Right renal pelvis (tissue), 4 donors: ENCODE data around the gene ARAP1. TPM values are rescaled to one million over a fixed set of nuclear protein-coding genes. Genes with fewer than 3 reads are reported as not detected.

Experiments used
- DNase-seq, 4 donors: peaks; one replicate each; pipeline ENCODE4 v3.0.0-alpha.2; 2013; ENCODE audit warnings: low read depth in 4 of 4, low spot score in 3 of 4, missing footprints in 1 of 4
- polyA plus RNA-seq, 4 donors: library from polyadenylated mRNA; unstranded; fragments of 120-200 nt; gene quantifications; one replicate each; pipeline ENCODE4 v1.2.1, GENCODE V29; 2013; ENCODE audit not compliant: insufficient read length in 4 of 4

The ARAP1 gene
- polyA plus RNA-seq, 4 donors, result 62.1 to 85.6 (median 65.4) TPM

DNA sequence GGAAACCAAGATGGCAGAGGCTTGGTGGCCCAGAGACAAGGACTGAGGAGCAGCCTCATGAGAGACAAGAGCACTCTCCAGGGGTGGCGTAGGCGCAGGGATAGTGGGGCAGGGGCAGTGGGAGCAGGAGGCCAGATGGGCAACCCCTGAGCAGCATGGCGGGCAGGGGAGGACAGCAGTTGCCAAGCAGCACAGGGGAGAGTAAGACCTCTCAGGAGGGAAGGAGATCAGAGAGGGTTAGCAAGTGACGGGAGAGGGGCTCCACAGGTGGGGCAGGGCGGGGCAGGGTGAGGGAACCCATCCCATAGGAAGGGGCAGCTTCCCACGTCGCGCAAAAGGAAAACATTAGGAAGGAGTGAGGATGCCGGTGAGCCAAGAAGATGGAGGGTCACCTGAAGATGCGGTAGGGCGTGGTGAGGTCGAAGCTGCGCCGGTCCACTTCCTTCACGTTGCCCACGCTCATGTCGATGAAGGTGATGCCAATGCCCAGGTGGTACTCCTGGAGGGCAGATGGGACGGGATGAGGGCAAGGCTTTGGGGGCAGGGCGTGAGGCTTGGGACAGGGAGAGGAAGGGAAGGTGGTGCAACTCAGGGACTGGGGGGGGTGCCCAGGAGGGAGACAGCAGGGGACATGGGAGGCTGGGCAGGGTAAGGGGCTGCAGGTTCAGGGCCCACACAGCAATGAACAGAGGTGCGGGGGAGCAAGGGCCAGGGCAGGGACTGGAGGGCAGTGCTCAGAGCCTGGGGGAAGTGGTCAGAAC, 42.5 kb downstream of the ARAP1 start:
- no peak for DNase-seq

DNA sequence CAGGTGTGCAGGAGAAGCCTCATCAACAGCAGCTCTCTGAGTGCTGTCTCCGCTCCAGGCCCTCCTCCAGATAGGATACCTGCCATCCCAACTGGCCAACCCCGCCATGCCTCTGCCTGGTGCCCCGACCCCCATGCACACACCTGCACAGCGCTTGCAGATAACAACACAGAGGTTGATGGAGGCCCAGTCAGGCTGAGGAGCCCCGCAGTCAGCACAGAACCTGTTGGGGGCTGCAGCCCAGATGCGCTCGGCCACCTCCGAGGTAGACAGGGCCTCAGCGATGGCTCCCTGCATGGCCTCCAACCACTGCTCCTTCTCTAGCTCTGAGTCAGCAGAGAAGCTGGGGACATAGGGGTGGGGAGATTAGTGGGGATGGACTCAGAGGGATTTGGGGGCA, 45.2 kb downstream of the ARAP1 start:
- no peak for DNase-seq

DNA sequence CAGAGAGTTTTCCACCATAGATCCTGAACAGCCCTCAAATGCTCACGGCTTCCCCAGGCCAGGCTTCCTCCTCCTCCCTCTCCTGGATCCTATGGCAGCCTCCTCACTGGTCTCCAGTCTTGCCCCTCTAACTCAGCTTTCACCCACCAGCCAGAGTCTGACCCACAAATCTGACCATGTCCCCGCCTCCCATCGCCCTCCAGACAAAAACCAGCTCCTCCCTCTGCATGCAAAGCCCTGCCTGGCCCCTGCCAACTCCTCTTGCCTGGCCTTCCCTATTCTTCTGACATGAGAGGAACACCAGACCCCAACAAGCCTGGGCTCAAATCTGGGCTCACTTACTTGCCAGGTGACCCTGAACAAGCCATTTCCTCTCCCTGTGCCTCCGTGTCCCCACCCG, 45.6 kb downstream of the ARAP1 start:
- no peak for DNase-seq

DNA sequence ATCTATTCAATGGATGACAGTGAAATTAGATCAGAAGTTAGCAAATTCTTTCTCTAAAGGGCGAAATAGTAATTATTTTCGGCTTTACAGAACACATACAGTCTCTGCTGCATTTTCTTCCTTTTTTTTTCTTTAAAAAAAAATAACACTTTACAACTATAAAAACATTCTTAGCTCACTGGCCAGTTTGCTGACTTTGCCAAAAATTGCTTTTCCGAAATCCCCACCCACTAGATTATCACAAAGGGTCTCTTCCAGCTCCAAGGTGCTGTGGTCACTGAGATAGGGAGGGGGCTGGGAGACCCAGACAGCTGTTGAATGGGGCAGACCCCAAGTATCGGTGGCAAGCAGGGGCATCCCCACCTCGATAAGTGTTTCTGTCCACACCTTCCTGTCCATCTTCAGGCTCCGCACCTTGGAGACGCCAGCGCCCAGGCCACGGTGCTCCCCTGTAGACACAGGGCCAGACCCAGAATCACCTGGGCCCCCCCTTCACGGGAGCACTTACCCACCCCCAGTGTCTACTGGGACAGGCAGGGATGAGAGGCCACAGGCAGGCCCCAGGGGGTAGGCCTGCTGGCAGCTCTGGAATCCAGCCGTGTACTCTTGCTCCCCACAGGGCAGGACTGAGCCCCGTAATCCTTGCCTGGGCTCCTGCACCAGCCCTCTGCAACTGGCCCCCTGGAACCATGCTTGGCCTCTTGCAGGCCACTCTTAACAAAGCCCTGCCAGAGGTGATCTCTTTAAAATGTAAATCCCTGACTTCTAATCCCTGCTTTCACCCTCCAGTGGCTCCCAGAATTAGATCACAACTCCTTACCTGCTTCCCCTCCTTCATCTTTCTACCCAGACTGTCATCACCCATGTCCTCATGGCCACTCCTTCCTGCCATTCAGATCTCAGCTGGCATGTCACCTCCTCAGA, 46.5 kb downstream of the ARAP1 start:
- no peak for DNase-seq

DNA sequence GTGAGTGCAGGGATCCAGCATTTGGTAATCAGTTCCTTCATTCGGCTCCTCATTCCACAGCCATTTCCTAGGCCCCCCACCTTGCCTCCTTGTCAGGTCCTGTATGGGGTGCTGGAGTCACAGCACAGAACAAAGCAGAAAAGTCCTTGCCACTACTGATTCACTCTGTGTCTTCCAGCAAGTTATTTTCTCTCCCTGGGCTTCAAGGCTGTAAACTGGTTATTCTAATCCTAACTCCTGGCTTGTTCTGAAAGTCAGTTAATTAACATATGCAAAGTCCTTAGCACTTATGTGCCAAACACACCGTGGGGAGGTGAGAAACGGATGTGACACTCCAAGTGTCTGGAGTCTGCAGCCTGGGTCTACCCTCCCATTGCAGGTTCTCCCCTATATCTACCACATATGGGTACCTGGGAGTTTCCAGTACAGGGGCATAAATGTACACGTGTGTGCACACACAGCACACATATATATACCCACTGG, 47.4 kb downstream of the ARAP1 start:
- no peak for DNase-seq

DNA sequence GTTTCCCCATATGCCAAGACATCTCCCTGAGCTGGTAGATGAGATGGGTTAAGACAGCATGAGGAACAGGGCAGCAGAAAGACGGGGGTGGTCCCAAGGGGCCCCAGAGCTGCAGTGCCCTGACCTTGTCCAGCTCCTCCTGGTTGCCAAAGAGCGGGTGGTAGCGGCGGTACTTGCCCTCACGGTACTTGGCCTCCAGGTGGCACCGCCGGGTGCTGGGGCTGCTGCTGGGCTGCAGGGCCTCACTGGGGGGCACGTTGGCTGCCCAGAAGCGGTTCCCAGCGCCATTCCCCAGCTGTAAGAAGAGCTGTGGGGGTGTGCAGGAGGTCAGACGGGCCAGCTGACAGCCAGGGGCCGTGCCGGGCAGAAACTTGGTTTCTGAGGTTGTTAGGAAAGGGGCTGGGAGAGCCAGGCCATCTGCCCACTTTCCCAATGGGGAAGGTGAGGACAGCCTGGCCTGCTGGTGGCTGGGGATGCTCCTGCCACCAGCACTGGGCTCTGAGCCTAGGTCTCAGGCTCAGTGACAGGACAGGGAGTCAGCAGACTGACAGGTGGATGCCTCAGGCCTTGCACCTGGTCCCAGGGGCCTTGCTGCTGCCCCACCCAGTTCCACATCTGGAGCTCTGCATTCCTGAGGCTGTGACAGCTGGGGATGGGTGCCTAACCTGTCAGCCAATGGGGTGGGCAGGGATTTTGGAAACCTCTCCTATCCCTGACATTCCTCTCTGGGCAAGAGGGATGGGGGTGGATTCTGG, 48.0 kb downstream of the ARAP1 start:
- DNase-seq, result no peak

DNA sequence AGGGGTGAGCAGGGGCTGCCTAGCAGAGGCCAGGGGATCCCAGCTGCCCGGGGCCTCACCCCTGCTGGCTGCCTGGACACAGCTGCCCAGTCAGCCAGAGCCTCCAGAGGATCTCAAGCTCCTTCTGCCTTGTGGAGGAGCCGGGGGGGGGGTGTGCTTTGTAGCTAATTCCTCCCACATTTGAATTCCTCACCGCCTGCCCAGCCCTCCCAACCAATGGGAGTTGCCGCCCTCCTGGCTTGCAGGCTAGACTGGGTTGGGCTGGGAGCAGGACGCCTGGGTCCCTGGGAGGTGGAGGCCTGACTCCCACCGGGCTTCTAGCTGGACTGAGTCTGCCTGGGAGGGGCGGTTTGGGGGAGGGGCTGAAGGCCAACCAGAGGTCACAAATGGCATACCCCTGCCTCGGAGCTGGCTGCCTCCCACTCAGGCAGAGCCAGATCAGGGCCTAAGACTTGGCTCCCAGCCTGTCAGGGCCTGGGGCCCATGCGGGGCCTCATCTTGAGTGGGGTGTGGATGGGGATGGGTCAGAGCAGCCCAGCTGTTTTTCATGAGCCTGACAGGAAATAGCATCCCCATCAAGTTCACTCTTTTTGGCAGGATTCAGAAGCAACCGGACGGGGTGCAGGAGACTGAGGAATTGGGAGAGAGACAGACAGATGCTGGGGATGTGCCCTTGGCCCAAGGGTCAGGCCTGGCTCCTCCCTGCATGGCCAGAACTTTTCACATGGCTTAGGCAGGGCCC, 48.8 kb downstream of the ARAP1 start:
- peak; percentile 52 to 77 (median 68) for DNase-seq

DNA sequence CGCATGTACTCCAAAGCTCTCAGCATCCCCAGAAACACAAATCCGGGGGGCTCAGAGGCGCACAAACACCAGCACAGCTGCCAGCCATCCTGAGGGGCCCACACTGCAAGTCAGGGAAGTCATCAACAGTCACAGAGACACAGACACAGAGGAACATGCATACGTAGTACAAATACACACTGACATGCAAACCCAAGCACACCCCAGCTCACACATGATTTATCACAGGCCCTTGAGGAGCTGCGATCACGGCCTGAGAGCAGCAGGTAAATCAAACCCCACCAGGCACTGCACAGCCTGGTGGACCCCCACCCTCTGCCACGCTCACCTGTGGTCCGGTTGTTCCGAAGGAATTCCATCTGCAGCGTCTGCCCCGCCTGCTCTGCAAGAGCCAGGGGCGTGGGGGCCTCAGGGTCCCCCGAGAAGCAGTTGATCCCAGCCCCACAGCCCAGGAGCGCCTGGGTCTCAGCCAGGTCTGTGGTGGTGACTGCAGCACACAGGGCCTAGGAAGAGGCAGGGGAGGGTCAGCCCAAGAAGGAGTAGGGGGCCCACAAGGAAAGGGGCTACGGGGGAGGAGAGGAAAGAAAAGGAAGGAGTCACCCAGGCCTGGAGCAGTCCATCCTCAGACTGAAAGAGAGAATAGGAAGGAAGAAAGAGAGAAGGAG, 49.5 kb downstream of the ARAP1 start:
- no peak for DNase-seq

DNA sequence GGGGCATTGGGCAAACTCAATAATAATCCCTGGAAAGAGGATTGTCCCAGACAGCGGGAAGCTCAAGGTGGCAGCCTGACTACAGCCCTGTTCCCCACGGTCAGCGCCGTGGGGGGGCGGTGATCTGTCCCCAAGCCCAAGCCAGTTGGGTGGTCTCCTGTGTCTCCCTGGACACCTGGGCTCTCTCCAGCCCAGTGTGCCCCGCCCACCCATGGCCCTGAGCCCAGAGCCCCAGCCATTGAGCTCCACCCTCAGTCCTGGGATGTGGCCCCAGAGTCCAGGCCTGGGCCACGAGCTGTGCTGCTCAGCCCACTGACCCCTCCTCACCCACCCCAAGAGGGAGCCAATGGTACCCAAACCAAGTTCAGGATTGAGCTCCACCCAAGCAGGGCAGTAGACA, 50.1 kb downstream of the ARAP1 start:
- no peak for DNase-seq

DNA sequence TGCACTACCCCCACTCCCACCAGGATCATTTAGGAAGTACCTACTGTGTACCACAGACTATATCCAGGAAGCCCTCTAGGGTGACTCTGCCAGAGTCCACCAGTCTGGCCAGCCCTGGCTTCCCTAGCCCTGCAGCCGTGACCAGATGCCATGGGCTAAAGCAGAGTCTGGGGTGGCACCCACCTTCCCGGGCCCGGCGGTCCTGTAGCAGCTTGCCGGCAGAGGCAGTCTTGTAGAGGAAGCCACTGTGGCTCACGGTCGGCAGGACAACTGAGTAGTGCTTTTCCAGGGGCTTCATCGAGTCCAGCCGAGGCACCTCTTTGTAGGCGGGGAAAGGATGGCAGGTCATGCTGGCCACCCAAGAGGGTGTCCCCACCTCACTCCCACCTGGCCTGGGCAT, 50.7 kb downstream of the ARAP1 start:
- no peak for DNase-seq

DNA sequence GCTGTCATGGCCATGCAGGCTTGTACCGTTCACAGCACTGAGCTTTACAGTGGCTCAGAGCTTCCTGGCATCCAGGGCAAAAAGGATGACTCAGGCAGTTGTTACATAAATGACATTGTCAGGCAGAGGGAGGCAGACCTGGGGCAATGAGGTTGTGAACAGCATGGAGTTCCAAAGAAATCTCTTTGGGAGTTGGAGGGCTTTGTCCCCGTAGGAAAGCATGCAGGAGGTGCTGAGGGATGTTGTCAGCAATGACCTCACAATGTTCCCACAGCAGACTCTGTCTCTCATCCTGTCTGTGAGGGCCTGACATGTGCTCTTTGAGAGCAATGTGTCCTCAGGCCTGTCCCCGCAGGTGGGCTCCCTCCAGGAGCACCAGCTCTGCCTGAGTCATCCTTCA, 52.1 kb downstream of the ARAP1 start:
- DNase-seq, result no peak

DNA sequence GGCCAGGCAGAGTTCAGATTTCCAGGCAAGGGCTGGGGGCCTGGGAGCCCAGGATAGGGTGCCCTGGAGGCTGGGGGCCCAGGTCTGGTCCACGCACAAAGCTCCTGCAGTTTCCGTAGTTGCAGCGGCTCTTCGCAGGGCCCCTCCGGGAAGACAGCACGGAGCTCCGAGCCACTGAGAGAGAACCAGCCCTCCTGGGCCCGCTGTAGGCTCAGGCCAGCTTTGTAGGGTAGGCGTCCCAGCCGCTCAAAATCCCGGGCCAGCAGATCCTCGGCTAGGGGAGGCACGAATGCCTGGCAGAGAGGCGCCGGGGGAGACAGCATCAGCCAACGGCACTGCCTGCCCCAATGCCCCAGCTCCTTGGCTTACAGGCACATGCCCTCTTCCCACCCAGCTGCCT, 54.4 kb downstream of the ARAP1 start:
- no peak for DNase-seq

DNA sequence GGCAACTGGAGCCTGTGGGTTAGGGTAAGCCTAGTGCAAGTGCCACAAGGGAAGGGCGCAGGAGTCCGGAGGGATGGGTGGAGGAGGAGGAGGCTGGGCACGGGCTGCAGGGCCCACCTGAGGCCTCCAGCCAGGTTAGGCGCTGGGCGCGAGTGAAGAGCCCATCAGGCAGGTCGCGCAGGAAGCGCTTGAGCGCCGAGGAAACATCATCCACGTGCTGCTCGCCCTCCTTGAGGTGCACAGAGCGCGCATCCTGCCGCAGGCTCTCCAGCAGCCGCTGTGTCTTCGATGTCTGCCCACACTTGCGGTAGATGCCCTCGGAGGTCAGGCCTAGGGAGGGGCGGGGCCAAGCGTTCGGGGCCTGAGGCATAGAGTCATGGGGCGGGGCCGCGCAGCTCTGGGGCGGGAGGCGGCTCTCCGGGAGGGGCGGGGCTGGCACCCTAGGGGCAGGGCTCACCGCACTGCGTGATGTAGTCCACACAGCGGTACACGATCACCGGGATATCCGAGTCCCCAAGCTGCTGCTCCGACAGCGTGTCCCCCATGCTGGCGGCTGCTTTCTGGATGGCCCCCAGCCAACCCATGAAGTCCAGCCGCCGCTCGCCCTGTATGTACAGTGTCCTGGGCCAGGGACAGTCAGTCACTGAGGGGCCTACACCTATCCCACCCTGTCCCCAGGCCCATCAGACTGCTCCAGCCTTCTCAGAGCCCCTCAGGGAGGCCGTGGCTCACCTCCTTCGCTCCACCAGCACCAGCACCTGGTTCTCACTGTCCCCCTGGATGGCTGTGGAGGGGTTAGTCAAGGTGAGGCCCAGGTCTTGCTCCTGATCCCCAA, 55.1 kb downstream of the ARAP1 start:
- no peak for DNase-seq

DNA sequence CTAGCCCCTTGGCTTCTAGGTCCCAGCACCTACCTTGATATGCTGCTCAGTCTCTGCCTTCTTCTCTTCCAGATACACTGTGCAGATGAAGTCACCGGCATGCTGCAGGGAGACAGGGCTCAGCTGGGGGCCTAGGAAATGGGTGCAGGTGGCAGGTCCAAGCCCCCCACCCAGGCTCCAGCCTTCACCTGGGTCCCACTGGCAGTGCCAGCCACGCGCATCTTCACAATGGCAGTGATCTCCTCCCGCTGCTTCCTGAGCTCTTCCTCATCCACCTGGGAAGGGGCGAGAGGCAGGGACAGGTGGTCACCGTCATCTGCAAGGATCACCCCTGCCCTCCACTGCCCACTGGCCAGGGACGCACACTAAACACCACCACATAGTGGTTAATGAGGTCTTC, 56.9 kb downstream of the ARAP1 start:
- DNase-seq, result no peak

DNA sequence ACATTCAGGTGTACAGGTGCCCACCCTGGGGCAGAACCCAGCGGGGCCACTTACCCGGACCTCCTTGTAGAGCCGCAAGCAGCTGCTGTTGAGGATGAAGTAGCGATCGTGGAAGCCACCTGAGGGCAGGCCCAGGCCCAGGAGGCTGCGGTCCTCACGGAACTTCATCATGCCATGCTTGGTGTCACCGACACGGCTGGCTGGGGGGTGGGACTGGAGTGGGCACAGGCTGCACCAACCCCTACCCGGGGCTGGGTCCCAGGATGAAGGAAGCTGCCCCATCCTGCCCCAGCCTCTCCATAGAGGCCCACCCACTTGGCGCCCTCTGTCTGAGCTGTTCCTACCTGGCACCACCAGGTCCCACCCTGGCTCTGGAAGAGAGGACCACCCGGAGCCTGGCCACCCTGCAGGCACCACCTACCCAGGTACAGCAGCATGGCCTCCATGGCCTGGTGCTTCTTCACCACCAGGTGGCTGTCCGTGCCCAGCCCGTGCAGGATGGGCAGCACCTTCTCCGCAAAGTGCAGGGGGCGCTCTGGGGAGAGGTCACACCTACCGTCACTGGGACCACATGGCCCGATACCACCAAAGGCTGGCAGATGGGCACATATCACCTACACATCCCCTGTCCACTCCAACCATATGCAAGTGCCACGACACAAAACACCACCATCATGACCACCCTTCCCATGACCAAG, 58.8 kb downstream of the ARAP1 start:
- no peak for DNase-seq

DNA sequence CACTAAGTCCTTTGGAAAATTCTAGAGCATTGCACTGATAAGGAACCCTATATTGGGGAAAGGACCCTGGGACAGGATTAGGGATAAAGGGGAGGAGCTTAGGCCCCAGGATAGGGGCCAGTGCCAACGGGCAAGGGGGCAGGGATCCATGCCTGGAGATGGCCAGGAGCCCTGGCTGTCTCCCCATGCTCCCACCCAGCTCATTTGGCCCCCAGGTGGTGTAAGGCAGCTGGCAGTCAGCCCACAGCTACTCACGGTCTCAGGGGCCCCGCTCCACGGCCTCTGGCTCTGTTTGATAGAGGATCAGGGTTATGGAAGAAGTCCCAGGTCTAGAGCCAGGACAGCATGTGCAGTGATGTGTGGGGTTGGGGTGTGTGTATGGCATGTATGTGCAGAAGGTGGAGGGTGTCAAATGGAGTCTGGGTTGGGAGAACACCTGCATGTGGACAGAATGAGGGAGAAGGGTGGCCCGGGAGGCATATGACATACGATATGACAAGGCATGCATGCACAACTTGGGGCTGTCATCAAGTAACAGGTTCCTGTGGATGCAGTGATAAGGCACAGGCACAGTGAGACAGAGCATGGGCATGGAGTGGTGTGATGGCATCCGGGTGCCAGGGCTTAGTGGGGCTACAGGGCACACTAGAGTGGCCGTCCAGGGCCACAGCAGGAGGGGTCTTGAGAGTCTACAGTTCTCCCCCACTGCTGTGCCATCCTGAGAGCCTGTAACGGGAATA, 59.5 kb downstream of the ARAP1 start:
- DNase-seq, result no peak

DNA sequence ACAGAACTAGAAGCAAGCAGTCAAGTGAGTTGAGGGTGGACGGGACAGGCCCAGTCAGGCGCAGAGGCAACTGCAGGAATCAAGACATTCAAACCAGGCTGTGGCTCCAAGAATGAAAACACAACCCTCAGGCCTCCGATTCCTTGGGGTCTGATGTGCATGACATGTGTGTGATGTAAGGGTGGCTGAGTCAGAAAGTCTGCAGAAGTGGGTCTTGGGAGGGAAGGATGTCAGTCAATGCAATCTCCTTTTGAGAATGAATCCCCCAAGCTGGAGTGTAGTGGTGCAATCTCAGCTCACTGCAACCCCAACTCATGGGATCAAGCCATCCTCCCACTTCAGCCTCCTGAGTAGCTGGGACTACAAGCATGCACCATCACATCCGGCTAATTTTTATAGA, 62.0 kb downstream of the ARAP1 start:
- no peak for DNase-seq

DNA sequence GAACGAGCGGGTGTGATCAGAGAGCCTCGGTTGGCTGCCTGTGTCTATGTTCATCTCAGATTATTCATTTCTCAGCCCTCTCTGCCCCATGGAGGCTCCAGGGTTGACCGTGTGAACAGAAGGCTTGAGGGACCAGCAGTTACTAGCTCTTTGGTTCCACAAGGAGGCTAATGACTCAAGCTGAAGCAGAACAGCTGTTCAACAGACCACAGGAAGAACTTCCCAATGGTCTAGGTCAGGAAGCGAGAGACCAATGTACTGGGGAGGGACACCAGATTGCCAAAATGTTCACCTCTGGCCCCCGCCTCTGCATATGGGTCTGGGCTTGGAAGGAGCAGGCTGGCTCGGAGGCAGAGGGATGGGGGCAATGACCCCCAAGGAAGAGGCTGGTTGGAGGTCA, 63.3 kb downstream of the ARAP1 start:
- DNase-seq, result no peak
